ENCODE data around the gene RDH16. TPM values are rescaled to one million over a fixed set of nuclear protein-coding genes. Genes with fewer than 3 reads are reported as not detected.

The RDH16 gene
- total RNA-seq, 3 donors from 2014 or later, result 0.14 to 0.28 (median 0.19) TPM

- intact Hi-C loops (cut with DNase I, micrococcal nuclease), result no loop called here
- no peak overlapping the region for H3K4me3 ChIP-seq
- ATAC-seq, result no peak
Observed at GRCh38 chr12:56996793-56997545, 39.6 kb upstream of the RDH16 start.

DNA sequence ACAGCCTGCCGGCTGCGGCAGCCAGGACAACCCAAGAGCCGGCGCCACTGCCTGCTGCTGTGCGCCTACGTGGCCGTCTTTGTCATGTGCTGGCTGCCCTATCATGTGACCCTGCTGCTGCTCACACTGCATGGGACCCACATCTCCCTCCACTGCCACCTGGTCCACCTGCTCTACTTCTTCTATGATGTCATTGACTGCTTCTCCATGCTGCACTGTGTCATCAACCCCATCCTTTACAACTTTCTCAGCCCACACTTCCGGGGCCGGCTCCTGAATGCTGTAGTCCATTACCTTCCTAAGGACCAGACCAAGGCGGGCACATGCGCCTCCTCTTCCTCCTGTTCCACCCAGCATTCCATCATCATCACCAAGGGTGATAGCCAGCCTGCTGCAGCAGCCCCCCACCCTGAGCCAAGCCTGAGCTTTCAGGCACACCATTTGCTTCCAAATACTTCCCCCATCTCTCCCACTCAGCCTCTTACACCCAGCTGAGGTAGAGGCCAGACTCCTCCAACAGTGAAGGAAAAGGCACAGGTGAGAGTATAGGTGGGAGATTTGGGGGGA lies 38.6 kb upstream of the RDH16 start:
- intact Hi-C loops (cut with DNase I, micrococcal nuclease), result no loop called here
- Histone ChIP-seq H3K36me3 (ENCODE audit: low read depth) (no peaks in the 10 kb centered on the region), H3K4me3 (no peak overlapping the region), H3K9me3 (no peaks in the 10 kb centered on the region), H3K4me1 (ENCODE audit: low read depth) (no peaks in the 10 kb centered on the region)
- DNase-seq, result no peak
- no peak for ATAC-seq
- TF ChIP-seq, protein P1, sequence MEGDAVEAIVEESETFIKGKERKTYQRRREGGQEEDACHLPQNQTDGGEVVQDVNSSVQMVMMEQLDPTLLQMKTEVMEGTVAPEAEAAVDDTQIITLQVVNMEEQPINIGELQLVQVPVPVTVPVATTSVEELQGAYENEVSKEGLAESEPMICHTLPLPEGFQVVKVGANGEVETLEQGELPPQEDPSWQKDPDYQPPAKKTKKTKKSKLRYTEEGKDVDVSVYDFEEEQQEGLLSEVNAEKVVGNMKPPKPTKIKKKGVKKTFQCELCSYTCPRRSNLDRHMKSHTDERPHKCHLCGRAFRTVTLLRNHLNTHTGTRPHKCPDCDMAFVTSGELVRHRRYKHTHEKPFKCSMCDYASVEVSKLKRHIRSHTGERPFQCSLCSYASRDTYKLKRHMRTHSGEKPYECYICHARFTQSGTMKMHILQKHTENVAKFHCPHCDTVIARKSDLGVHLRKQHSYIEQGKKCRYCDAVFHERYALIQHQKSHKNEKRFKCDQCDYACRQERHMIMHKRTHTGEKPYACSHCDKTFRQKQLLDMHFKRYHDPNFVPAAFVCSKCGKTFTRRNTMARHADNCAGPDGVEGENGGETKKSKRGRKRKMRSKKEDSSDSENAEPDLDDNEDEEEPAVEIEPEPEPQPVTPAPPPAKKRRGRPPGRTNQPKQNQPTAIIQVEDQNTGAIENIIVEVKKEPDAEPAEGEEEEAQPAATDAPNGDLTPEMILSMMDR (IDR thresholded peaks at IDR 0.05), result no peak

More at GRCh38 chr12:56996793-56997545, 39.6 kb upstream of the RDH16 start:
- H3K4me1 ChIP-seq (ENCODE audit: low read depth), result peaks cover 5% of the 10 kb centered on the region
- no peaks in the 10 kb centered on the region for H3K9me3 ChIP-seq
- no peaks in the 10 kb centered on the region for H3K36me3 ChIP-seq (ENCODE audit: low read depth)
- TF ChIP-seq, protein P1 (IDR thresholded peaks at IDR 0.05), result no peak
- DNase-seq, result no peak

- no peaks in the 10 kb centered on the region for H3K4me1 ChIP-seq (ENCODE audit: low read depth)
- DNase-seq (no peak), ATAC-seq (no peak)
- no peaks in the 10 kb centered on the region for H3K9me3 ChIP-seq
- TF ChIP-seq, protein P1 (IDR thresholded peaks at IDR 0.05), result no peak
- no peaks in the 10 kb centered on the region for H3K36me3 ChIP-seq (ENCODE audit: low read depth)
- H3K4me3 ChIP-seq, result no peak overlapping the region
- intact Hi-C loops (cut with DNase I, micrococcal nuclease), result no loop called here
Observed at GRCh38 chr12:56995201-56995929, 38.0 kb upstream of the RDH16 start.

DNA sequence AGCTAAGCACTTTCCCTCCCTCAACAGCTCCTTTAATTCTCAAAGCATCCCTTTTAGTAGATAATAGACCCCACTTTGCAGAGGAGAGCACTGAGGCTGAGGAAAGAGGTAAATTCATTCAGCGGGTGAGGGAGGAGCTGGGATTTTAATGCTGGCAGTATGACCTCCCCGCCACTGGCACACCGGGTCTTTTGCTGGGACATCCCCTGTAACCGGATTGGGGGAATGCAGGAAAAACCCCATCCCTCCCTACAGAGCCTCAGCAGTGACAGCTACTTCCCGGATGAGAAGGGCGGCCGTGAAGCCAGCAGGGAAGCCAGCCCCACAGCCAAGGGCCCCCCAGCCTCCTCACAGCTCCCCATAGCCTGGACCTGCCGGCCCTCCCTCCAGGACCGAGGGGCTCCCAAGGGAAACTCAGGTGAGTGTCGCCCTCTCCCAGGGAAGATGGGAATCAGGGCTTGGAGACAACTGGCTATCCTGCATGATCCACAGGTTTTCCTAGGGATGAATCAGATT lies 36.9 kb upstream of the RDH16 start:
- DNase-seq, result no peak
- Histone ChIP-seq H3K36me3 (ENCODE audit: low read depth) (no peaks in the 10 kb centered on the region), H3K4me3 (no peak overlapping the region), H3K9me3 (no peaks in the 10 kb centered on the region), H3K4me1 (ENCODE audit: low read depth) (no peaks in the 10 kb centered on the region)
- TF ChIP-seq, protein P1 (IDR thresholded peaks at IDR 0.05), result no peak
- intact Hi-C loops (cut with DNase I, micrococcal nuclease), result no loop called here
- no peak for ATAC-seq

GRCh38 chr12:56993346-56993745 lies 35.9 kb upstream of the RDH16 start:
- Histone ChIP-seq H3K4me1 (ENCODE audit: low read depth) (no peaks in the 10 kb centered on the region), H3K36me3 (ENCODE audit: low read depth) (no peaks in the 10 kb centered on the region), H3K4me3 (no peak overlapping the region), H3K9me3 (no peaks in the 10 kb centered on the region)
- no peak for ATAC-seq
- DNase-seq, result no peak
- intact Hi-C loops (cut with DNase I, micrococcal nuclease), result no loop called here
- TF ChIP-seq, protein P1 (IDR thresholded peaks at IDR 0.05), result no peak
